IMR-90 (cell line): ENCODE measurements around the gene ELOB. TPM values are rescaled to one million over a fixed set of nuclear protein-coding genes. Genes with fewer than 3 reads are reported as not detected.

Experiments
- ATAC-seq: fragments of 200-7000 bp; cut with Tn5 transposase; 2 replicates; pipeline ENCODE4 v1.9.1; 2020; ENCODE audit warnings: low read depth, mild to moderate bottlenecking, moderate library complexity
- BruUV-seq: library from RNA; stranded (reverse); fragments of 400-500 nt; replicated peaks from 2 replicates; lab custom pipeline; 2021; lab: Mats Ljungman, UMichigan
- CTCF ChIA-PET: fragments of 300-600 bp; formaldehyde crosslinking; extraction: SDS; loops from one replicate; lab custom pipeline; 2021; ENCODE audit warnings: antibody characterized with exemption; lab: Yijun Ruan, JAX
- POLR2A ChIA-PET: fragments of 300-600 bp; sonication (Branson Sonifier 250); formaldehyde crosslinking; loops from one replicate; lab custom pipeline; 2022; ENCODE audit warnings: antibody characterized with exemption; ENCODE audit not compliant: unreplicated experiment; lab: Charles Lee
- DNase-seq: peaks from one replicate; pipeline ENCODE4 v3.0.0; 2013
- H2AFZ ChIP-seq: replicated peaks from 2 replicates; pipeline ENCODE3; 2013; ENCODE audit warnings: low read length, mild to moderate bottlenecking; ENCODE audit not compliant: poor library complexity
- H2AK5ac ChIP-seq: 2 replicates; pipeline ENCODE4 v1.6.1; 2013; ENCODE audit warnings: low read depth, low read length, inconsistent platforms
- H2AK9ac ChIP-seq: replicated peaks from 2 replicates; pipeline ENCODE3; 2013; ENCODE audit warnings: mild to moderate bottlenecking, low read depth, low read length, moderate library complexity; ENCODE audit not compliant: poor library complexity
- H2BK120ac ChIP-seq: 2 replicates; pipeline ENCODE4 v1.6.1; 2013; ENCODE audit warnings: low read depth, low read length, inconsistent platforms
- H2BK15ac ChIP-seq: 3 replicates; pipeline ENCODE4 v1.6.1; 2013; ENCODE audit warnings: low read depth, low read length, inconsistent platforms
- H2BK20ac ChIP-seq: 2 replicates; pipeline ENCODE4 v1.6.1; 2013; ENCODE audit warnings: low read depth, mild to moderate bottlenecking, inconsistent platforms, low read length, moderate library complexity
- H2BK5ac ChIP-seq: 2 replicates; pipeline ENCODE4 v1.6.1; 2013; ENCODE audit warnings: mild to moderate bottlenecking, low read depth, low read length, inconsistent platforms; ENCODE audit not compliant: poor library complexity, severe bottlenecking
- H3K14ac ChIP-seq: replicated peaks from 2 replicates; pipeline ENCODE4 v1.6.1; 2013; ENCODE audit warnings: low read depth, low read length, inconsistent platforms
- H3K18ac ChIP-seq: 2 replicates; pipeline ENCODE4 v1.6.1; 2013; ENCODE audit warnings: low read depth, low read length, control low read depth
- H3K23ac ChIP-seq: 2 replicates; pipeline ENCODE4 v1.6.1; 2013; ENCODE audit warnings: low read depth, low read length, inconsistent platforms
- H3K27ac ChIP-seq: 2 replicates; pipeline ENCODE4 v1.5.1; 2013; ENCODE audit warnings: mild to moderate bottlenecking, control low read depth, low read length; ENCODE audit not compliant: insufficient read depth
- H3K27me3 ChIP-seq: 2 replicates; pipeline ENCODE4 v1.6.1; 2013; ENCODE audit warnings: low read length; ENCODE audit not compliant: control insufficient read depth, insufficient read depth
- H3K36me3 ChIP-seq: 2 replicates; pipeline ENCODE4 v1.6.1; 2013; ENCODE audit warnings: low read length, mixed read lengths; ENCODE audit not compliant: control insufficient read depth, insufficient read depth
- H3K4ac ChIP-seq: 2 replicates; pipeline ENCODE4 v1.6.1; 2013; ENCODE audit warnings: low read depth, low read length, inconsistent platforms
- H3K4me1 ChIP-seq: 2 replicates; pipeline ENCODE4 v1.6.1; 2013; ENCODE audit warnings: low read length, mixed read lengths; ENCODE audit not compliant: control insufficient read depth, insufficient read depth
- H3K4me2 ChIP-seq: 2 replicates; pipeline ENCODE4 v1.6.1; 2013; ENCODE audit warnings: low read depth, mild to moderate bottlenecking, control low read depth, low read length, moderate library complexity
- H3K4me3 ChIP-seq: 2 replicates; pipeline ENCODE4 v1.5.1; 2013; ENCODE audit warnings: low read depth, mild to moderate bottlenecking, control low read depth, low read length, moderate library complexity; ENCODE audit not compliant: insufficient read depth
- H3K56ac ChIP-seq: 2 replicates; pipeline ENCODE4 v1.6.1; 2013; ENCODE audit warnings: low read length, inconsistent platforms; ENCODE audit not compliant: insufficient read depth; ENCODE audit errors: extremely low read depth
- H3K79me1 ChIP-seq, 2 experiments: 2 replicates each; pipeline ENCODE4 v1.6.1; 2013; ENCODE audit warnings: low read length in 2 of 2, inconsistent platforms in 1 of 2, low read depth in 1 of 2
- H3K9ac ChIP-seq: 2 replicates; pipeline ENCODE4 v1.6.1; 2013; ENCODE audit warnings: low read depth, low read length, control low read depth
- H3K9me1 ChIP-seq: 2 replicates; pipeline ENCODE4 v1.6.1; 2013; ENCODE audit warnings: low read length, inconsistent platforms; ENCODE audit not compliant: insufficient read depth
- H3K9me3 ChIP-seq: 2 replicates; pipeline ENCODE4 v1.6.1; 2013; ENCODE audit warnings: low read length; ENCODE audit not compliant: control insufficient read depth, insufficient read depth
- H4K20me1 ChIP-seq: 2 replicates; pipeline ENCODE4 v1.6.1; 2013; ENCODE audit warnings: low read length, inconsistent platforms; ENCODE audit not compliant: insufficient read depth
- H4K5ac ChIP-seq: 2 replicates; pipeline ENCODE4 v1.6.1; 2013; ENCODE audit warnings: mild to moderate bottlenecking, low read depth, low read length, control low read depth
- H4K8ac ChIP-seq, 2 experiments: 2 replicates each; pipeline ENCODE4 v1.6.1; 2013; ENCODE audit warnings: low read depth in 2 of 2, low read length in 2 of 2, control low read depth in 1 of 2, inconsistent platforms in 1 of 2
- H4K91ac ChIP-seq: 2 replicates; pipeline ENCODE4 v1.6.1; 2013; ENCODE audit warnings: low read depth, low read length, inconsistent platforms; ENCODE audit not compliant: insufficient read depth
- BHLHE40 ChIP-seq: fragments of 150-350 bp; IDR thresholded peaks from 2 replicates; pipeline ENCODE4 v1.6.1; 2016; ENCODE audit warnings: mild to moderate bottlenecking, low read depth, low read length
- CEBPB ChIP-seq: IDR thresholded peaks from 2 replicates; pipeline ENCODE4 v1.6.1; 2012; ENCODE audit warnings: low read depth, low read length, improper control_type of control experiment
- CHD1 ChIP-seq: IDR thresholded peaks from 2 replicates; pipeline ENCODE4 v1.6.1; 2012; ENCODE audit warnings: low read depth, low read length, improper control_type of control experiment
- CTCF ChIP-seq: conservative IDR thresholded peaks from 2 replicates; pipeline ENCODE4 v1.5.1; 2012; ENCODE audit warnings: mild to moderate bottlenecking, low read depth, low read length, improper control_type of control experiment
- ELK1 ChIP-seq: fragments of 150-350 bp; IDR thresholded peaks from 2 replicates; pipeline ENCODE4 v1.6.1; 2016; ENCODE audit warnings: low read depth, mild to moderate bottlenecking, low read length, moderate library complexity, borderline replicate concordance
- FOS ChIP-seq: fragments of 150-350 bp; IDR thresholded peaks from 2 replicates; pipeline ENCODE4 v1.6.1; 2016; ENCODE audit warnings: low read depth, low read length
- MAFK ChIP-seq: IDR thresholded peaks from 2 replicates; pipeline ENCODE4 v1.6.1; 2012; ENCODE audit warnings: low read depth, low read length, improper control_type of control experiment
- MAZ ChIP-seq: IDR thresholded peaks from 2 replicates; pipeline ENCODE4 v1.6.1; 2012; ENCODE audit warnings: low read depth, mild to moderate bottlenecking, low read length, improper control_type of control experiment, moderate library complexity, borderline replicate concordance
- MXI1 ChIP-seq: IDR thresholded peaks from 2 replicates; pipeline ENCODE4 v1.6.1; 2012; ENCODE audit warnings: low read depth, mild to moderate bottlenecking, low read length, moderate library complexity, borderline replicate concordance
- NFE2L2 ChIP-seq: fragments of 150-350 bp; IDR thresholded peaks from 2 replicates; pipeline ENCODE4 v1.6.1; 2016; ENCODE audit warnings: low read depth, mild to moderate bottlenecking, low read length
- POLR2A ChIP-seq: IDR thresholded peaks from 2 replicates; pipeline ENCODE4 v1.6.1; 2012; ENCODE audit warnings: mild to moderate bottlenecking, low read depth, low read length
- RAD21 ChIP-seq: IDR thresholded peaks from 2 replicates; pipeline ENCODE4 v1.6.1; 2012; ENCODE audit warnings: low read length, improper control_type of control experiment
- RCOR1 ChIP-seq: IDR thresholded peaks from 2 replicates; pipeline ENCODE4 v1.6.1; 2012; ENCODE audit warnings: mild to moderate bottlenecking, low read length, improper control_type of control experiment; ENCODE audit not compliant: insufficient replicate concordance
- RFX5 ChIP-seq: IDR thresholded peaks from 2 replicates; pipeline ENCODE4 v1.8.0; 2012; ENCODE audit warnings: low read depth, mild to moderate bottlenecking, low read length, moderate library complexity
- SMC3 ChIP-seq: fragments of 150-350 bp; IDR thresholded peaks from 2 replicates; pipeline ENCODE4 v1.6.1; 2016; ENCODE audit warnings: low read depth, mild to moderate bottlenecking, antibody characterized with exemption, low read length, moderate library complexity
- WGBS, 2 experiments: methylation state at CpG; one replicate each; pipeline versions ENCODE4 v1.1.5 to v1.1.7; 2013; ENCODE audit warnings: missing lambda C conversion rate in 2 of 2; ENCODE audit not compliant: insufficient read length in 1 of 2; ENCODE audit errors: extremely low coverage in 2 of 2; 5-methylcytosine and 5-hydroxymethylcytosine counted together
- dilution Hi-C: fragments of 300-500 bp; cut with HindIII; formaldehyde crosslinking; loops from one replicate; pipeline ENCODE4 v1.14.3; 2018; ENCODE audit warnings: low sequenced_read_pairs; ENCODE audit not compliant: unreplicated experiment
- in situ Hi-C: fragments of 300-500 bp; cut with MboI; formaldehyde crosslinking; loops from 3 replicates; pipeline ENCODE4 v1.14.3; 2019; ENCODE audit warnings: low sequenced_read_pairs, inconsistent platforms, mixed read lengths
- intact Hi-C: fragments of 100-400 bp; cut with micrococcal nuclease; formaldehyde crosslinking; loops from 2 replicates; pipeline ENCODE4 v1.10.0; 2022
- polyA plus RNA-seq, 3 experiments: library from polyadenylated mRNA; depleted of rRNA; stranded (reverse); fragments of >200 nt; gene quantifications; 2 replicates each; pipeline ENCODE4 v1.2.3, GENCODE V29; 2012; ENCODE audit warnings: low replicate concordance in 1 of 3
- total RNA-seq: library from RNA; depleted of rRNA; stranded (reverse); fragments of >200 nt; gene quantifications from 2 replicates; pipeline ENCODE4 v1.2.3, GENCODE V29; 2012
- TF ChIP-seq, protein P1 (sequence below): fragments of 150-350 bp; IDR thresholded peaks from 2 replicates; pipeline ENCODE4 v1.6.1; 2017; ENCODE audit warnings: mild to moderate bottlenecking, antibody characterized with exemption, low read length, low read depth

The ELOB gene
- total and polyA plus RNA-seq, 2 of the 4 experiments (the other 2 are of a cell fraction), result 442 to 5,859 TPM

GRCh38 chr16:2757344-2757743 lies 19.7 kb downstream of the ELOB start:
- H4K8ac ChIP-seq, result no peak overlapping the region
- no peak overlapping the region for H3K4me3 ChIP-seq
- TF ChIP-seq CEBPB, result no peak
- TF ChIP-seq RAD21, result no peak
- no peak for TF ChIP-seq ELK1
- no peak for TF ChIP-seq RFX5
- TF ChIP-seq CTCF, result no peak
- no peak for TF ChIP-seq SMC3
- no peak for TF ChIP-seq MAFK
- no peak for TF ChIP-seq RCOR1
- no peak for TF ChIP-seq BHLHE40
- TF ChIP-seq MXI1, result no peak
- TF ChIP-seq MAZ, result no peak
- no peak for TF ChIP-seq CHD1
- no peak for TF ChIP-seq NFE2L2
- TF ChIP-seq, protein P1, sequence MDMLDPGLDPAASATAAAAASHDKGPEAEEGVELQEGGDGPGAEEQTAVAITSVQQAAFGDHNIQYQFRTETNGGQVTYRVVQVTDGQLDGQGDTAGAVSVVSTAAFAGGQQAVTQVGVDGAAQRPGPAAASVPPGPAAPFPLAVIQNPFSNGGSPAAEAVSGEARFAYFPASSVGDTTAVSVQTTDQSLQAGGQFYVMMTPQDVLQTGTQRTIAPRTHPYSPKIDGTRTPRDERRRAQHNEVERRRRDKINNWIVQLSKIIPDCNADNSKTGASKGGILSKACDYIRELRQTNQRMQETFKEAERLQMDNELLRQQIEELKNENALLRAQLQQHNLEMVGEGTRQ, result no peak
- TF ChIP-seq POLR2A, result no peak
- no peak for TF ChIP-seq FOS
- H3K4me1 ChIP-seq, result peaks cover 2% of the 10 kb centered on the region; the same call in 1 of the 2 replicates
- H4K5ac ChIP-seq, result no peak overlapping the region
- 0 out of 2 replicates have a peak overlapping the region, but pooled peaks have one; percentile 31 for H3K23ac ChIP-seq
- no peak overlapping the region for H2BK20ac ChIP-seq
- 100% methylated on average over 4 of the region's 11 CpGs; no CpG with 5 or more reads in 1 of the 2 experiments for WGBS, 2 experiments
- H3K56ac ChIP-seq, result no peak overlapping the region
- dilution Hi-C loops (no loop called here), intact Hi-C loops (no loop called here), in situ Hi-C loops (no loop called here)
- no peak overlapping the region for H3K4ac ChIP-seq
- H3K9me3 ChIP-seq, result no peaks in the 10 kb centered on the region; the same call in 1 of the 2 replicates
- DNase-seq, result no peak
- H4K20me1 ChIP-seq, result peaks cover 78% of the 10 kb centered on the region
- no peak overlapping the region for H3K14ac ChIP-seq
- CTCF ChIA-PET, result interaction anchor here (0.7 kb wide), 1 partner anchor 343 kb away, joined by 4 read pairs; no protein-coding TSS in a partner anchor
- no peak overlapping the region for H2AK5ac ChIP-seq
- no peak overlapping the region for H3K18ac ChIP-seq
- no peak overlapping the region for H2BK5ac ChIP-seq
- H2BK15ac ChIP-seq, result no peak overlapping the region
- no peak overlapping the region for H4K91ac ChIP-seq
- H3K79me1 ChIP-seq, result peaks cover 23 to 74% of the 10 kb centered on the region in 2 experiments
- no peak overlapping the region for H3K9ac ChIP-seq
- H3K9me1 ChIP-seq, result peaks cover 14% of the 10 kb centered on the region
- BruUV-seq, result no TSS peak
- H3K36me3 ChIP-seq, result peaks cover 49% of the 10 kb centered on the region
- no peak overlapping the region for H2BK120ac ChIP-seq
- no peak overlapping the region for H3K4me2 ChIP-seq
- H3K27me3 ChIP-seq, result no peaks in the 10 kb centered on the region
- POLR2A ChIA-PET, result no interaction called here
- no peak for ATAC-seq
- no peak overlapping the region for H2AFZ ChIP-seq
- no peak overlapping the region for H3K27ac ChIP-seq
- no peak overlapping the region for H2AK9ac ChIP-seq
